OCI-LY3 (cell line): Measurements from ENCODE around the gene LMO7.

Experiments
- H2AFZ ChIP-seq: fragments of 200-600, 300-600 bp; shearing (Covaris generic); 2 replicates; pipeline ENCODE4 v1.6.0; 2014; ENCODE audit warnings: antibody characterized with exemption, low read depth, low read length
- H3K27ac ChIP-seq: fragments of 200-600, 300-600 bp; sonication (generic); 2 replicates; pipeline ENCODE4 v1.5.1; 2014; ENCODE audit warnings: mild to moderate bottlenecking, low read length, moderate library complexity, mixed read lengths
- H3K27me3 ChIP-seq: fragments of 200-600, 300-600 bp; sonication (generic); 2 replicates; pipeline ENCODE4 v1.6.1; 2014; ENCODE audit warnings: low read depth, low read length, mixed read lengths
- H3K36me3 ChIP-seq: fragments of 200-600, 300-600 bp; sonication (generic); replicated peaks from 2 replicates; pipeline ENCODE3; 2014; ENCODE audit warnings: low read depth, low read length, mixed read lengths
- H3K4me1 ChIP-seq: fragments of 300-600, 200-600 bp; sonication (generic); 2 replicates; pipeline ENCODE4 v1.6.1; 2014; ENCODE audit warnings: low read length, mixed read lengths
- H3K4me2 ChIP-seq: fragments of 200-600, 300-600 bp; sonication (generic); 2 replicates; pipeline ENCODE4 v1.6.1; 2014; ENCODE audit warnings: low read length, mixed read lengths
- H3K4me3 ChIP-seq: fragments of 300-600, 200-600 bp; sonication (generic); 2 replicates; pipeline ENCODE4 v1.5.1; 2014; ENCODE audit warnings: antibody characterized with exemption, mild to moderate bottlenecking, low read length, moderate library complexity
- H3K79me2 ChIP-seq: fragments of 300-600, 200-600 bp; shearing (Covaris generic); 2 replicates; pipeline ENCODE4 v1.6.1; 2014; ENCODE audit warnings: mild to moderate bottlenecking, low read length, mixed read lengths
- H3K9ac ChIP-seq: fragments of 300-600, 200-600 bp; shearing (Covaris generic); 2 replicates; pipeline ENCODE4 v1.6.0; 2014; ENCODE audit warnings: mild to moderate bottlenecking, low read length, moderate library complexity
- H3K9me3 ChIP-seq: fragments of 200-600, 300-600 bp; shearing (Covaris generic); 2 replicates; pipeline ENCODE4 v1.6.1; 2014; ENCODE audit warnings: low read length, mixed read lengths; ENCODE audit not compliant: insufficient read depth
- H4K20me1 ChIP-seq: fragments of 200-600, 300-600 bp; sonication (generic); 2 replicates; pipeline ENCODE4 v1.6.1; 2016; ENCODE audit warnings: low read length, mixed read lengths; ENCODE audit not compliant: insufficient read depth
- EZH2phosphoT487 ChIP-seq: fragments of 200-600 bp; shearing (Covaris generic); IDR thresholded peaks from 2 replicates; pipeline ENCODE4 v1.6.1; 2018; ENCODE audit warnings: antibody characterized with exemption, mixed run types, low read depth
- TF ChIP-seq, protein P1 (sequence below): fragments of 200-600, 300-600 bp; sonication (generic); IDR thresholded peaks from 2 replicates; pipeline ENCODE4 v1.5.1; 2014; ENCODE audit warnings: antibody characterized with exemption, low read length, low read depth

The LMO7 gene

DNA sequence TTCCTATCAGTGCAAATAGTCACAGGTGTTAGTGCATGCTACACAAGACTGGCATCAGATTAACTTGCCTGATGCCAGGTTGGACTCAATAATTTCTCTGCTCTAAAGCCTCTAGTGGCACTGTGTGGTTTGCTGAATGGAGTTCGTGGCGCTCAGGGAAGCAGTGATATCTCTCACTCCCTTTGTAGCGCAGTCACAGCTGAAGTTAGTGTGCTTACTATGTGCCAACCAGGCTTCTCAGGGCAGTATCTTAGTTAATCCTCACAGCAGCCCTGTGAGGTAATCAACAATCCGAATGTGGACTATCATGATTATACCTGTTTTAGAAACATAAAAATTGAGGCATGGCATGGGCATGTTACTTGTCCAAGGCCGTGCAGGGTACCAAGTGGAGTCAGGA is 190.3 kb downstream of the LMO7 start:
- Histone ChIP-seq H3K27ac (no peak overlapping the region), H3K9me3 (no peaks in the 10 kb centered on the region), H3K4me2 (no peak overlapping the region), H3K36me3 (peaks cover 9% of the 10 kb centered on the region), H3K27me3 (no peaks in the 10 kb centered on the region), H4K20me1 (no peaks in the 10 kb centered on the region), H3K4me1 (no peaks in the 10 kb centered on the region), H3K9ac (no peak overlapping the region), H3K4me3 (no peak overlapping the region), H2AFZ (no peak overlapping the region), H3K79me2 (no peaks in the 10 kb centered on the region)
- no peak for TF ChIP-seq EZH2phosphoT487
- TF ChIP-seq, protein P1, sequence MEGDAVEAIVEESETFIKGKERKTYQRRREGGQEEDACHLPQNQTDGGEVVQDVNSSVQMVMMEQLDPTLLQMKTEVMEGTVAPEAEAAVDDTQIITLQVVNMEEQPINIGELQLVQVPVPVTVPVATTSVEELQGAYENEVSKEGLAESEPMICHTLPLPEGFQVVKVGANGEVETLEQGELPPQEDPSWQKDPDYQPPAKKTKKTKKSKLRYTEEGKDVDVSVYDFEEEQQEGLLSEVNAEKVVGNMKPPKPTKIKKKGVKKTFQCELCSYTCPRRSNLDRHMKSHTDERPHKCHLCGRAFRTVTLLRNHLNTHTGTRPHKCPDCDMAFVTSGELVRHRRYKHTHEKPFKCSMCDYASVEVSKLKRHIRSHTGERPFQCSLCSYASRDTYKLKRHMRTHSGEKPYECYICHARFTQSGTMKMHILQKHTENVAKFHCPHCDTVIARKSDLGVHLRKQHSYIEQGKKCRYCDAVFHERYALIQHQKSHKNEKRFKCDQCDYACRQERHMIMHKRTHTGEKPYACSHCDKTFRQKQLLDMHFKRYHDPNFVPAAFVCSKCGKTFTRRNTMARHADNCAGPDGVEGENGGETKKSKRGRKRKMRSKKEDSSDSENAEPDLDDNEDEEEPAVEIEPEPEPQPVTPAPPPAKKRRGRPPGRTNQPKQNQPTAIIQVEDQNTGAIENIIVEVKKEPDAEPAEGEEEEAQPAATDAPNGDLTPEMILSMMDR = no peak

DNA sequence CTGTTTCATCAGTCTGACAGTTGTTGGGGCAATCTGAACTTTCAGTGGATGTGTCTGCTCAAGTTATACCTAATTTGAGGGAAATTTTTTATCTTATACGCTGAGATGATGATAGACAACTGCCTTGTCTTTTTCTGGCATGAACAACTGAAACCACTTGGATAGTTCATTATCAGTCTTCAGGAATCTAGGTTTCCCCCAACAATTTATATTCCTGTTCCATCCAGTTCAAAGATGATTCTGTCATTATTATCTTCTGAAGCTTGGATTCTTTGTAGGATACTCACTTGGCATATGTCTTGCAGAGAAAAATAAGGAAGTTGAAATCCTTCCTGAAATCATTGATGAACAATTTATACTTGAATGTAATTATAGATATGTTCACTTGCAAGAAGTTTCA is 193.7 kb downstream of the LMO7 start:
- H3K4me2 ChIP-seq = no peak overlapping the region
- TF ChIP-seq, protein P1 = no peak
- no peak for TF ChIP-seq EZH2phosphoT487
- no peak overlapping the region for H3K4me3 ChIP-seq
- H3K4me1 ChIP-seq = no peaks in the 10 kb centered on the region
- H3K27me3 ChIP-seq = no peaks in the 10 kb centered on the region
- H4K20me1 ChIP-seq = no peaks in the 10 kb centered on the region
- no peak overlapping the region for H3K9ac ChIP-seq
- H2AFZ ChIP-seq = no peak overlapping the region
- H3K79me2 ChIP-seq = no peaks in the 10 kb centered on the region
- peaks cover 7% of the 10 kb centered on the region for H3K36me3 ChIP-seq
- no peaks in the 10 kb centered on the region for H3K9me3 ChIP-seq
- H3K27ac ChIP-seq = no peak overlapping the region

DNA sequence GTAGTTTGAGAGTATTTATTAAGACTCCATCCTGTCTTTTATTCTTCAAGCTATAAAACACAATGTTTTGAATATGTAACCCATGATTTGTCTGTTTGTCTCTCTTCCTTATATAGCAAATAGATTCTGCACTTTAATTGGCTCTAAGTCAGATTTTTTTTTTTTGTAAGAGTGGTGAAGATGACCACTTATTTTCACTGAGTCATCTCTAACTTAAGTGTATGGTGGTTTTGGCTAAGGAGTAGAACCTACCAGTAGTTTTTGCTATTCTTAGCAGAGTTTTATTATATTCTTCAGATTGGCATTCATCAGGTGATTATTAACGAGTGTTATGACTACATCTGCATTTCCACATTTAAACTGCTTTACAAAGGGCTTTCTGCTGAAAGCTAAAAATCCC is 194.7 kb downstream of the LMO7 start:
- Histone ChIP-seq H3K9me3 (no peaks in the 10 kb centered on the region), H3K36me3 (peaks cover 7% of the 10 kb centered on the region), H3K27ac (no peak overlapping the region), H3K79me2 (no peaks in the 10 kb centered on the region), H3K27me3 (no peaks in the 10 kb centered on the region), H3K4me1 (no peaks in the 10 kb centered on the region), H4K20me1 (no peaks in the 10 kb centered on the region), H3K9ac (no peak overlapping the region), H2AFZ (no peak overlapping the region), H3K4me2 (no peak overlapping the region), H3K4me3 (no peak overlapping the region)
- TF ChIP-seq, protein P1 = no peak
- no peak for TF ChIP-seq EZH2phosphoT487

DNA sequence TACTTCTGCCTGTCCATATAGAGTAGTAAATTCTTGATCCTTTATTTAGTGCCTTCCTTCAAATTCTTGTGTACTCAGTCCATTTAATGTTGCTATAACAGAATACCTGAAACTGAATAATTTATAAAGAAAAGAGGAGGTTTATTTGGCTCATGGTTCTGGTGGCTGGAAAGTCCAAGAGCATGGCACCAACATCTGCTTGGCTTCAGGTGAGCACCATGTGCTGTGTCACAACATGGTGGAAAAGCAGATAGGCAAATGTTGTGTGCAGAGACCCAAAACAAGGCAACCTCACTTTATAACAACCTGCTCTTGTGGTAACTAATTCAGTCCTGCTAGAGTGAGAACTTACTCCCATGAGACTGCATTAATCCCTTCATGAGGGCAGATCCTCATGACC is 195.3 kb downstream of the LMO7 start:
- no peaks in the 10 kb centered on the region for H4K20me1 ChIP-seq
- no peaks in the 10 kb centered on the region for H3K27me3 ChIP-seq
- H3K4me2 ChIP-seq = no peak overlapping the region
- TF ChIP-seq, protein P1 = no peak
- H3K36me3 ChIP-seq = peaks cover 7% of the 10 kb centered on the region
- H3K9me3 ChIP-seq = no peaks in the 10 kb centered on the region
- no peak overlapping the region for H3K27ac ChIP-seq
- H3K9ac ChIP-seq = no peak overlapping the region
- H3K4me3 ChIP-seq = no peak overlapping the region
- H3K4me1 ChIP-seq = no peaks in the 10 kb centered on the region
- no peaks in the 10 kb centered on the region for H3K79me2 ChIP-seq
- H2AFZ ChIP-seq = no peak overlapping the region
